Hematopoietic multipotent progenitor cell treated with erythropoietin and hydrocortisone succinate and interleukin-3 and kit ligand, for 8 days (in vitro differentiated cells): ENCODE data around the gene PSTPIP2.
"Not testable (repeated sequence)": the region's sequence is repeated elsewhere in the genome, so short reads cannot be mapped to it uniquely, and the experiment has no call there.

Experiments used
- DNase-seq: peaks from one replicate; pipeline ENCODE4 v3.0.0-alpha.2; 2015

The PSTPIP2 gene

GRCh38 chr18:45980229-45980628 is 91.8 kb downstream of the PSTPIP2 start:
- DNase-seq = peak; percentile 64

DNA sequence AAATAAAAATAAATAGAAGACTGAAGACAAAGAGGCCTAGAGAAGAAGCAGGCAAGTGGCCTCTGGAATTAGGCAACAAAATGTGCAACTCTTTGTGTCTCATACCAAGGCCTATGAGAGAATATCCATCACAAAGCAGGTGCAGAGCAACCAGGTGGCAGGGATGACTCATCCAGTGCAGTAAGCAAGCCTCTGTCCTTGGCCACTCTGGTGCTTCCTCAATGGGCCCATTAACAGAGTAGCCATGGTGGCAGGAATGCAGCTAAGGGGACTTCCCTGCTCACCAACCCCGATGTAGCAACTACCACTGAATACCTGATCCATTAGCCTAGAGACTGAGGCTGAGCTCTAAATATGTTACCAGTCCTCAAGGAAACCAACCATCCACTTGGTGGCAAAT is 94.0 kb downstream of the PSTPIP2 start:
- no peak for DNase-seq

- DNase-seq = no peak
Measured at GRCh38 chr18:45976974-45977373, 95.1 kb downstream of the PSTPIP2 start.

DNA sequence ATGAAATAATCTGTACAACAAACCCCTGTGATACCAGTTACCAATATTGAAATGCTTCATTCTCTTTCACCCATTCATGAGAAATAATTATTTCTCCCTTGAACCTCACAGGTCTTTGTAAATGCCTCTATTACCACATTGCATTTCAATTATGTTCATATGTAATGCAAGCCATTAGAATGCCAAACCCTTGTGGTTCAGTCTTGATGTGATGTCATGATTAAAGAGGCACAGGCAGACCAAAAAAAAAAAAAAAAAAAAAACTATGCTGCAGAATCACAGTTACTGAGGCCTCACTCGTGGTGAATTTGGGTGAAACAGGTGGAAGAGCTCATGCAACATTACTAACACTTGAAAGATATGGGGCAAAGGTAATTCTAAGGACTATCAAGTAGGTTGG is 95.5 kb downstream of the PSTPIP2 start:
- peak; percentile 30 for DNase-seq

DNA sequence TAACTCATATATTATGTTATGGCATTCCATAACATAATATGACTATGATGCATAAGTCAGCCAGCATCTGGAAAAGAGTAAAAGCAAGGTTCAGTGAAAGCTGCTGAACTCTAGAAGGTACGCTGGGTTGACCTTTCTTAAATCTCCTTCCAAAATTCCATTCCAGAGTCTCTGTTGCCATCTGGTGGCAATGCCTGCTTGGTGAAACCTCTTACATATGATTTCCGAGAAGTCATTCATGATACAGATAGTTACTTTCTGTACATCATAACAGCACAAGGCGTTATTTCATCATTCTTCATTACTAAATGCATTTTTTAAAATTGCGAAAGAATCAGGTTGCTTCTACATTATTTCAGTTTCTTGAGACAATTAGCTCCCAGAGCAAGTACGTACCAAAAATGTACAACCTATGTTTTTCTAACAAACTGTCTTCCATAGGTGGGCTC is 97.9 kb downstream of the PSTPIP2 start:
- peak; percentile 89 for DNase-seq

- DNase-seq = peak; percentile 95
Measured at GRCh38 chr18:45967007-45967706, 104.9 kb downstream of the PSTPIP2 start, which contains the start of gene EPG5. EPG5 (minus strand) TSS chr18:45967329; CDS start chr18:45967239, 90 bp downstream.

DNA sequence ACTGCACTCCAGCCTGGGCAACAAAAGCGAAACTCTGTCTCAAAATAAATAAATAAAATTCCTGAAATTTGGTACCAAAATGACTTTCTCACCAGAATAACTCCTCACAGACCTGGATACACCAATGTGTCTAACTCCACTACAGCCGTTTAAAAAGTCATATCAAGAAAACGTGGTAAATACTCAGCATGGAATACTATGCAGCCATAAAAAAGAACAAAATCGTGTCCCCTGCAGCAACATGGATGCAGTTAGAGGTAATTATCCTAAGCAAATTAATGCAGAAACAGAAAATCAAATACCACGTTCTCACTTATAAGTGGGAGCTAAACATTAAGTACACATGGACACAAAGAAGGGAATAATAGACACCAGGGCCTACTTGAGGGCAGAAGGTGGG is 107.1 kb downstream of the PSTPIP2 start:
- not testable (repeated sequence) for DNase-seq

GRCh38 chr18:45962866-45963265 is 109.2 kb downstream of the PSTPIP2 start:
- DNase-seq = no peak

DNA sequence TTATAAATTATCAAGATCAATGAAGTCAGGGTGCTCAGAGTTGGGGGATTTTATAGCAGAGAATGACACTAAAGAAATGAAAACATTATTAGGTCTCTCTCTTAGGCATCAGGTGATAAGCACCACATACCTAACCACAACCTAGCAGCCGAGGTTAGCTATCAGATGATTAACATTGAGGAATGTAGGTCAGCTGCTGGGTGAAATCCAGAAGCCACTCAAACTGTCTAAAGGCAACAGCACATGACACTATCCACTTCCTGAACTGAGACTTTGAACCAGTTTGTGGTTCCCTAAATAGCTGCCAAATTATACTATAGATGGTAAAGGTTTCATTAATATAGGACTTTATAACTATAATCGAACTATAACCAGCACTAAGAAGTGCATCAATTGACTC is 109.6 kb downstream of the PSTPIP2 start:
- peak; percentile 86 for DNase-seq

- DNase-seq = not testable (repeated sequence)
Measured at GRCh38 chr18:45959484-45959883, 112.6 kb downstream of the PSTPIP2 start.

DNA sequence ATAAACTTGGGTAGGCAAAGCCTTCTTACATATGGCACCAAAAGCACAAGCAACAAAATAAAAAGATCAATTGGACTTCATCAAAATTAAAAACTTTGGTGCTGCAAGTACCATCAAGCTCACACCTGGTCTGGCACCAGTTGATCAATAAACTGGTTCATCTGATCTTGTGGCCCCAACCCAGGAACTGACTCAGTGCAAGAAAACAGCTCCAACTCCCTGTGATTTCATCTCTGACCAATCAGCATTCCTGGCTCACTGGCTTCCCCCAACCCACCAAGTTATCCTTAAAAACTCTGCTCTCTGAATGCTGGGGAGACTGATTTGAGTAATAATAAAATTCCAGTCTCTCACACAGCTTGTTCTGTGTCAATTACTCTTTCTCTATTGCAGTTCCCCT is 113.3 kb downstream of the PSTPIP2 start:
- no peak for DNase-seq

DNA sequence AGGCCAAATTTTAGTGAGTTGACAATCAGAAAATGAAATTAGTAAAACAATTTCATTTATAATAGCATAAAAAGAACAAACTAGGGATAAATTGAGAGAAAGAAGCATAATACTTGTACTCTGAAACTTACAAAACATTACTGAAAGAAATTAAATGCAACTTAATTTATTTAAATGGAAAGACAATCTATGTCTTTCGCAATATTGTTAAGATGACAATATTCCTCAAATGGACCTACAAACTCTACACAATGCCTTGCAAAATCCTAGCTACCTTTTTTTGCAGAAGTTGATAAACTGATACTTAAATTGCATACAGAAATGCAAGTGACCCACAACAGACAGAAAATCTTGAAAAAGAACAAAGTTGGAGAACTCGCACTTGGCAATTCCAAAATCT is 114.0 kb downstream of the PSTPIP2 start:
- no peak for DNase-seq

GRCh38 chr18:45957100-45957499 is 115.0 kb downstream of the PSTPIP2 start:
- DNase-seq = no peak

DNA sequence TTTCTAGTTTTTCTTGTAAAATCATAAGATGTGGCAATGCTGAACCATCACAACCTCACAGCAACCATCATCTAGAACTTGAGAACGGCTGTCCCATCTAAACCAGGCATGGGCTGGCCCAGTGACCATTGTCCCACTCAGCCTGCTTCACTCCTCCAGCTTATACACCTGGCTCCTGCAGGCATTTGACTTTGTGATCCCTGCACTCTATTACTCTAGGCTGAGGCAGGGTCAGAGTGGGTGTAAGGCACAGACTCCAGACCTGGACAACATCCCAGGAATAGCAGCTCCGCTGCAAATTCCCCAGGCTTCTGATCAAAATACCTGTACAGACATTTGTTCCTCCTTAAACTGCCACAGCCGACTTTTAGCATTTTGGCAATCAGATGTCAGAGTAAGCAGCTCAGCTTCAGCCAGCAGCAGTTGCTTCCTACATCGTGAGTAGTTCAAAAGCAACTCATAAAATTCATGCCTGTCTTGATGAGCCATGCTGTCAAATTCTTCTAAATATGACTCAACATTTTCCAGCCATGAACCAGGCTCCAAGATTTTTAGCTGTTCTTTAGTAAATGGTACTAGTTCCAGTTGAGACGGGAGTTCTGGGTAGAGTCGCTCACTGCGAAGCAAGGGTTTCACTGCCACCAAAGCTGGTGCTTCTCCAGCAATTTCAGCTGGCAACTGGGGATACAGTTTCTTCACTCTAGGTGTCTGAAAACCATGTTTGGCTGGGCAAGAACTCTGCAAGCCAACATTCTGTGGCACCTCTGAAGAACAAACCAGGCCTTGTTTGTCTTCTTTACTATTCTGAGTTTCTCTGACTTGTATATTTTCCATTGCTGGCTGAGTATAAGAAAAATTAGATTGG is 117.8 kb downstream of the PSTPIP2 start:
- DNase-seq = no peak

GRCh38 chr18:45951016-45951714 is 120.9 kb downstream of the PSTPIP2 start:
- DNase-seq = no peak

DNA sequence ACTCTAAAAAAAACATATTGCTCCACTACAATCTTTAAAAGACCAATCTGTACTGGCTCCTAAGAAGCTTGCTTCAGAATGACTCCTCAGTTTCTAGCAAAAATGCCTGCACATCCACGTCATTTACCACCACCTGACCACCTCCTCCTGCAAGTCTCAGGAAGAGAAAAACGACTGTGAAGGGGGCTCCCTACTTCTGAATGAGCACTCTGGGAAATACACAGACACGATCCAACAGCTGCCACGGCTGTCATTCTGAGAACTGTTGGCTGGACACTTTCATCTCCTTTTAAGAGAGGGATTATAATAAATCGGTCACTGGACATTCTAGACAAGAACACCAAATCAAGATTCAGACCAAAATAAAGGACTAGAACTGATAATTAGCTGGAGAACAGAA is 126.4 kb downstream of the PSTPIP2 start:
- no peak for DNase-seq

DNA sequence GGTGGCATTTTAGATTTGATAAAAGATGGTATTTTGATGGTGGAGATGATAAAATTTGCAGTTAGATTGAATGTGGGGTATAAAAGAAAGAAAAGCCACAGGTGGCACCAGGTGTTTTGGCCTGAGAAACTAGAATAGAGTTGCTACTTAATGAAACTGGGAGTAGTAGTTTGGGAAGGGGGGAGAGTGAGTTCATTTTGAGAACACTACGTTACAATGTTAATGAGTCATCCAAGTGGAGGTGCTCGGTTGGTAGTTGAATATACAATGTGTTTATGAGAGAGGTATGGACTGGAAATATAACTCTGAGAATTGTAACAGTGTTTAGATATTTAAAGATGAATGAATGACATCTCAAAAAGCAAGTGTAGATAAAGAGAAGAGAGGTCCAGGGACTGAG is 131.3 kb downstream of the PSTPIP2 start:
- no peak for DNase-seq

- peak; percentile 92 for DNase-seq
Measured at GRCh38 chr18:45939236-45939635, 132.8 kb downstream of the PSTPIP2 start.

DNA sequence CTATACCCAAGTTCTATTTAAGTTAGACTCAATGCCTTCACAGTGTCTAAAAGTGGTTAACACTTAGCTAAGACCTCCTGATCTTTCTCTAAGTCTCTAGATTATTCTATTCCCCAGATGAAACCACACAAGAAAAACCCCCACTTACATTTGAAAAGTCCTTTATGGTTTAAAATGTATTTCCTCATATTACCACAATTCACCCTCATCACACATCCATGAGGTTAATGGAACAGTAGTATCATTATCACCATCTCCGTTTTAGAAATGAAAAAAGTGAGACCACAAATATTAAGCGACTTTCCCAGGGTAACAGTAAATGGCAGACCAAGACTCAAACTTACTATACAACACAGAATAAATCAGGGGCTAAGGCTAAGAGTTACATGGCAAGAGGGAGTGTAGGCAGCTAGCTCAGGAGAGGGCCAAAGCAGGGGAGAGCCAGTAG is 133.5 kb downstream of the PSTPIP2 start:
- no peak for DNase-seq

GRCh38 chr18:45935591-45936335 is 136.3 kb downstream of the PSTPIP2 start:
- no peak for DNase-seq
